ENCODE measurements around the gene SNX27.
"Not testable (repeated sequence)": the region's sequence is repeated elsewhere in the genome, so short reads cannot be mapped to it uniquely, and the experiment has no call there.

The SNX27 gene

GRCh38 chr1:151723726-151724370, 112.0 kb downstream of the SNX27 start:
- DNase-seq: no peak

- no peak for DNase-seq
Observed at GRCh38 chr1:151728151-151729054, 116.6 kb downstream of the SNX27 start.

DNA sequence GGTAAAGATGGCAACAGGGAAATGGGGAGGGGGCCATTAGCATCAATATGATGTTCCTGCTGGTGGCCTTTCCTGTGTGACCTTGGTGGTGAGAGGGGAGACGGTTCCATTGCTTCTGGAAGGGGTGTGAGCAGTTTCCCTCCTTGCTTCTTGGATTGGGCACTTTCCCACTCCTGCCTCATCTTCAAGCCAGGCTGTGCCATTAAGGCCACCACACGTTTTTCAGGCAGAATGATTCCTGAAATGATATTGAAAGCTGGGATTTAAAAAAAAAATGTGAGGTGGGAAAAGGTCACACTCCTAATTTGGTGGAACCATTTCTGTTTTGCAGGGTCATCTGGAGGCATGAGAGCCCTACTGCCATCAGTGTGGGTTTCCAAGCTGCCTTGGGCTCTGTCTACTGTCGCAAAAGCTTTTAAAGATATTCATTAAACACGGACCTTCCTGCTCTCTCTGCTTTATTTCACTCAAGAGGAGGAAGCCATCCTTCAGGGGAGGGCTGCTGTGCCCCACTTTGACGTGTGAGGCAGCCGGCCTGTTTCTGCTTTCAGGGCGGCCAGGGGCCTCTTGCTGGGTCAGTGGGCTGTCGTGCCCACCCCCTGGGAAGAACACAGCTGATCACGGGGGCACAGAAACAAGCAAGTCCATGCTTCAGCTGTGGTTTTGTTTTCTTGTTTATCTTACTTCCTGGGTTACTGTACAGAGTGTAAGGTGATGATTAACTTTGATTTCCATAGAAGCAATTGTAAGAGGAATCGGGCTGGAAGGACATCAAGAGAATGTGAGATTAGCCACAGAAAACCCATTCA, 117.5 kb downstream of the SNX27 start:
- no peak for DNase-seq

GRCh38 chr1:151729966-151730291, 118.1 kb downstream of the SNX27 start:
- DNase-seq: no peak

DNA sequence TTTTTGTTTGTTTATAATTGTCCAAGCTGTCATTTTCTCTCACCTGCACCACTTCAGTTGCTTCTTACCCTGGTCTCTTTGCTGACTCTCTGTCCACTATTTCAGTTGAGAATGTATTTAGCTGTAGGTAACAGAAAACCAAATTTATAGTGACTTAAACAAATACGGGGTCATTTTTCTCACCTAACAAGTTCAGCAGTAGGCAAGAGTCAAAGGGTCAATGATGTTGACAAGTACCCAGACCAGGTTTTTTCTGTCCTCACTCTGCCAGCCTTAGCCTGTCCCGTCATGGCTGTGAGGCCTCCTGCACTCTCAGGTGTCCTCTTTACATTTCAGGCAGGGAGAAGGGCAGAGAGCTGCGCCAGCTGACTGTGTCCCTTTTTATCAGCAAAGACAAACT, 121.3 kb downstream of the SNX27 start:
- DNase-seq: no peak

DNA sequence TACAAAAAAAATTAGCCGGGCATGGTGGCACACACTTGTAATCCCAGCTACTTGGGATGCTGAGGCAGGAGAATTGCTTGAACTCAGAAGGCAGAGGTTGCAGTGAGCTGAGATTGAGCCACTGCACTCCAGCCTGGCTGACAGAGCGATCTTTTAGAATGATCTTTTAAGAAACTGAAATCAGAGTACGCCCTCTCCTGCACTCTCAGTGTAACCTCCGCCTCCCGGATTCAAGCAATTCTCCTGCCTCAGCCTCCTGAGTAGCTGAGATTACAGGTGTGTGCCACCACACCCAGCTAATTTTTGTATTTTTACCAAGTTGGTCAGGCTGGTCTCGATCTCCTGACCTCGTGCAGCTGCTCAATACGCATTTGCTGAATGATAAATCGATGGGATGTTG, 122.1 kb downstream of the SNX27 start:
- DNase-seq: not testable (repeated sequence)

DNA sequence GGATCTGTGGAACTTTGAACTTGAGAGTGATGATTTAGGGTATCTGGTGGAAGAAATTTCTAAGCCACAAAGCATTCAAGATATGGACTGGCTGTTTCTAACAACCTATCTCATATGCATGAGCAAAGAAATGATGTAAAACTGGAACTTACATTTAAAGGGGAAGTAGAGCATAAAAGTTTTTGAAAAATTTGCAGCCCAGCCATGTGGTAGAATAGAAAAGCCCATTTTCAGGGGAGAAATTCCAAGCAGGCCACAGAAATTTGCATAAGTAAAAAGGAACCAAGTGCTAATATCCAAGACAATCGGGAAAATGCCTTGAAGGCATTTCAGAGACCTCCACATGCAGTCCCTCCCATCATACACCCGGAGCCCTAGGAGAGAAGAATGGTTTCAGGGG, 125.2 kb downstream of the SNX27 start:
- DNase-seq: no peak

GRCh38 chr1:151737479-151737878, 125.6 kb downstream of the SNX27 start:
- no peak for DNase-seq

- no peak for DNase-seq
Observed at GRCh38 chr1:151739590-151740355, 127.9 kb downstream of the SNX27 start.

DNA sequence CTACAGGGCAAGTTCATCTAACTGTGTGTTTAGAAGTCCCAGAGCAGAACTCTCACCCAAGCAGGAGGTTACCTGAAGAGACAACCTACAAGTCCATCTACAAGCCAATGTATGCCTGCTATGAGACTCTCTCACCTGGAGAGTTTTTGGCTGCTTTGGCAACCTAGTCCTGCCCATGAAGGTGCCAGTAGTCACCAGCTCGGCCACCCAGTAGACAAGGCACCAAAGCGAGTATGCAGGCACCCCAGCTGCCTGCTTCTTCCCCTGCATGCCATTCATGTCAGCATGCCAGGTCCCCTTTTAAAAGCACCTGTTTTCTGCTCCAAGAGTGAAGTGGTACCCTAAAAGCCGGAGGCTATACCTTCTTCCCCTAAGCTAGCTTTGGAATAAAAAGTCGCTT, 129.7 kb downstream of the SNX27 start:
- DNase-seq: no peak
